T-helper 22 cell (primary cell): ENCODE measurements around the gene PRRG3.
"Not testable (repeated sequence)": the region's sequence is repeated elsewhere in the genome, so short reads cannot be mapped to it uniquely, and the experiment has no call there.

Source experiments
- DNase-seq: peaks from one replicate; pipeline ENCODE4 v3.0.0-alpha.2; 2020; ENCODE audit warnings: low read depth

Gene PRRG3

DNA sequence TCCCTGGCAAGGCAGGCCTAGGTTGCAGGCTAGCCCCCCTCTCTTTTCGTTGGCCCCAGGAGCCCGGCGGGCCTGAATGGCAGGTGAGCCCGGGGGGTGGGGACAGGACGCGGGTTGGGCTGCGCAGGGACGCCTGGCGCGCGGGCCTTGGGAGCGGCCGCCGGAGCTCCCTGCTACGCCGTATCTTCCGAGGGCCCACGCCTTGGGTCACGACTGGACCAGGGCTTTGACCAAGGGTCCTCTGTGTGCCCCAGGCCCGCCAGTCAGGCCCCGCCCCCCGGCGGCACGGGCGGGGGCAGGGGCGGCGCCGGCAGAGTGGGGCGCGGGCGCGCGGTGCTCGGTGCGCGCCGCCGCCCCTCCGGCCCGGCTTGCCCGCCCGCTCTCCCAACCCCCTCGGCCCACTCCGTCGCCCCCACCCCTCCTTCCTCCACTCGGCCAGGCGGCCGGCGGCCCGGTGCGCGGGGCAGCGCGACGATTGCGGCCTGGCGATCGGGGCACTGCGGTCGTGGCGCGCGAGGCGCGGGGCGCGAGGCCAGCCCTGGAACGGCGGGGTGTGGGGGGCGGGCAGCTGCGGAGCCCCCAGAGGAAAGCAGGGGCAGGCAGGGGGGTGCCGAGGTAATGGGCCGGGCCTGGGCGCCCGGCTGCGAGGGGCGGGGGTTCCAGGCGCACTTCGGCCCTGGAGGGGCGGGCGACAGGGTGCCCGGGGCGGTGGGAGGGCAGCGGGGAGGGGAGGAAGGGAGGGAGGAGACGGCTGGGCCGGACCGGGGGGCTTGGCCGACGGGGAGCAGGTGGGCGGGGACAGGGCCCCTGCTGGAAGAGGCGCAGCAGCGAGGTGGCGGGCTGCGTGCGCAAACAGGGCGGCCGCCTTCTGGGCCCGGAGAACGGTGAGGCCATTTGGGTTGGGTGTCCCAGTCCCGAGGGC, at the start of gene PRRG3:
Gene PRRG3 (plus strand): TSS at position 798 of the 922 bp plus-strand sequence. CDS start 3,357 bp downstream, outside the sequence.
- no peak for DNase-seq

GRCh38 chrX:151675121-151675746, 20.0 kb upstream of the PRRG3 start:
- no peak for DNase-seq

GRCh38 chrX:151676196-151676595, 19.1 kb upstream of the PRRG3 start:
- no peak for DNase-seq

- no peak for DNase-seq
These were observed 15.4 kb upstream of the PRRG3 start for GRCh38 chrX:151679798-151680402.

DNA sequence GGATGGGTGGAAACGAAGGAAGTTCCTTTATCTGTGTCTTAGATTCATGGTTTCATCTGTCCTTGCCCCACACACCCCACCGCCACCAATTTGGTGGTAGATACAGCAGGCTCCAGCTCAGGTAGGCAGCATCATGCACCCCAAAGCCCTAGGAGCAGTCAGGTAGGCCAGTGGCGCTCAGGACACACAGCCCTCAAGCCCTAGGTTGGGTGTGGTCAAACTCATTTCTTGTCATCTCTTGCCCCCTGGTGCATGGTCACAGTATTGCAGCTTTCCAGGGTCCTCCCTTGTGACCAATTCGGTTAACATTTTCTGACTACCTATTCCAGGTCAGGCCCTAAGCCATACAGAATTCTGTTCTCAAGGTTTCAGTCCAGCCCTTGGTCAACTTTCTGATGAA, 14.5 kb upstream of the PRRG3 start:
- DNase-seq: no peak

- DNase-seq: no peak
These were observed 7.6 kb upstream of the PRRG3 start for GRCh38 chrX:151687635-151688034.

DNA sequence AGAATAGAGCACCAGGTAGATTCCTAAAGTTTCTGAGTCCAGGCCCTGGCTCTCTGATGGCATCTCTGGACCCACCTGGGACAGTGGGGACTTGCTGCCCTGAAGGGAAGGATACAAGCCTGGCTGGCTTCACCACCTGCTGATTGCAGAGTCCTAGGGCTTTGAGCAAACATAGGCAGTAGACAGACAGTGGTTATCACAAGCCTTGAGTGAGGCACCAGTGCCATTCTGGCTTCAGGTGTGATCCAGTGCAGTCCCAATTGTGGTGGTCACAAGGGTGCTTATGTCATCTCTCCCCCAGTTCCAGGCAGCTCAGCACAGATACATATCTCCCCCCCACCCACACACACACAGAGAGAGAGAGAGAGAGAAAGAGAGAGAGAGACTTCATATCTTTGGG, 6.6 kb upstream of the PRRG3 start:
- DNase-seq: no peak

DNA sequence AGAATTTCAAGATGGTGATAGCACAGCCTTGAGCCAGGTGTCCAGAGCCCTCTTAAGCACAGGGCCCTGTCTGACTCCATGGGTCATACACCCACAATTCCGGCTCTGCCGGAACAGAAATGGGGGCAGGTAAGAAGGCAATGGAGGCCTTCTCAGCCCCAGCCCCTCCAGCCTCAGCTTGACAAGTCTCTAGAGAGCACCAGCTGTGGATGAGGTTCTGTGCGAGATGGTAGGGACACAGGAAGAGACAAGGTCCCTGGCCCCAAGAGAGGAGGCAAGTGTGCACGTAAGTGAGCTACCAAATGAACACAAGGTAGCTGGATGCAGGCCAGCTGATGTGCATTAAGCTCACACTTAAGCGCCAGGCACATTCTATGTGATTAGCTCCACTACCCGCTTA, 2.4 kb upstream of the PRRG3 start:
- no peak for DNase-seq

DNA sequence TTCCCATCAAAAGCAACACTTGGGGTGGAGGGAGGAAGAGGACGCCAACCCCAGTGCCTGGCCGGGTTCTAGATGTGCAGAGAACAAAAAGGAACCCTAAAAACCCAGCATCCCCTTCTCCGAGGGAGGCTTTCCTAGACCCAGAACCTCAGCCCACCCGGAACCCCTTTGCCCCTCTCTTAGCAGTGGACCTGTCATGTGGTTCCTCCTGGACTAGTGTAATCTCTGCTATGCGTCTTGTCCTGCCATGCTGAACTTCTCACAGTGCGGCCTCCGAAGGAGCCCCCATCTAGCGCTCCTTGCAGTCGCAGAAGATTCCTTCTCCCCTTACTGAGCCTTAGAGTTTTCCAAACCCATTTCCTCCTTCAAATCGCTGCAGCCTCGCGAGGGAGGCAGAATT, 1.1 kb upstream of the PRRG3 start:
- DNase-seq: no peak

- no peak for DNase-seq
These were observed 504 bp downstream of the PRRG3 start for GRCh38 chrX:151695583-151696340.

DNA sequence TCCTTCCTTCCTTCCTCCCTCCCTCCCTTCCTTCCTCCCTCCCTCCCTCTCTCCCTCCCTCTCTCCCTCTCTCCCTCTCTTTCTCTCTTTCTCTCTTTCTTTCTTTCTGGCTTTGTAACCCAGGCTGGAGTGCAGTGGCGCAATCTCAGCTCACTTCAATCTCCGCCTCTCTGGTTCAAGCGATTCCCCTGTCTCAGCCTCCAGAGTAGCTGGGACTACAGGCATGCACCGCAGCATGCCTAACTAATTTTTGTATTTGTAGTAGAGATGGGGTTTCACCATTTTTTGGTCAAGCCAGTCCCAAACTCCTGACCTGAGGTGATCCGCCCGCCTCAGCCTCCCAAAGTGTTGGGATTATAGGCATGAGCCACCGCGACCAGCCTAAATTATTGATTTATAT, 1.8 kb downstream of the PRRG3 start:
- DNase-seq: not testable (repeated sequence)

DNA sequence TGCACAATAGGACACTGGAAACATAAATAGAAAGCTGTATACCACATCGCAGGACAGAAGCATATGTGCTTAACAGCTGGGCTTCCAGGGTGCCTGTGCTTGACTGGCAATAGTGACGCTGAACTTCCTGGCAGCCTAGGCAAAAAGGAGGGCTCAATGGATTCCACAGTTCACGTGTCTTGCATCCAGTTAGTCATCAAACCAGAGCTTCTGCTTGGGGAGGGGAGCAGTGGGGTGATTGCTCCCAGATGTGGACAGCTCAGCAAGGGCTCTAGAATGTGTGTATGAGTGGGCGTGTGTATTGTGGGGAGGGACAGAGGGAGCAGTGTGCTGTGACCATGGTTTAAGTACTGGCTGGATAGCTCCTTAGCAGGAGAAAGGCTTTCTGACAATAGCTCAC, 2.3 kb downstream of the PRRG3 start:
- DNase-seq: no peak

- no peak for DNase-seq
These were observed 3.2 kb downstream of the PRRG3 start for GRCh38 chrX:151698485-151698884.

DNA sequence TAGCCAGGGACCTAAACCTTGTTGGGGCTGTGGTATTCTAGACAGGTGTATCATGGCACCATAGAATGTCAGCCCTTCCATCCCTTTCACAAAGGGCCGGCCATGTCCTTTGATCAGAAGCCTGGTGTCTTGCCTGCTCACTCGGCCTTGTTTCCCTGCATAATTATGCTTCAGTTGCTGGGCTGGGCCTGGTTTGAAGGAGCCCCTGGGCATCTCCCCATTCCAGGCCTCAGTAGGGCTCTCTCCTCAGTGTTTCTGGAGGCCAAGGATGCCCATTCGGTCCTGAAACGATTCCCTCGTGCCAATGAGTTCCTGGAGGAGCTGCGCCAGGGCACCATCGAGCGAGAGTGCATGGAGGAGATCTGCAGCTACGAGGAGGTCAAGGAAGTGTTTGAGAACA, 4.5 kb downstream of the PRRG3 start:
- DNase-seq: no peak

DNA sequence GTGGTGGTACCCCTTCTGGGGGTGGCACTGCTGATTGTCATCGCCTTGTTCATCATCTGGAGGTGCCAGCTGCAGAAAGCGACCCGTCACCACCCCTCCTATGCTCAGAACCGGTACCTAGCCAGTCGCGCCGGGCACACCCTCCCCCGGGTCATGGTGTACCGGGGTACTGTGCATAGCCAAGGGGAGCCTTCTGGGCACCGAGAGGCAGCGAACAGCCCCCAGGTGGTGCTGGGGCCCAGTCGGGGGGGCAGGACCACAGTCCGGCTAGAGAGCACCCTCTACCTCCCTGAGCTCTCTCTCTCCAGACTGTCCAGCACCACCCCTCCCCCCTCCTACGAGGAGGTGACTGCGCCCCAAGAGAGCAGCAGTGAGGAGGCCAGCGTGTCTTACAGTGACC, 5.3 kb downstream of the PRRG3 start:
- DNase-seq: no peak

DNA sequence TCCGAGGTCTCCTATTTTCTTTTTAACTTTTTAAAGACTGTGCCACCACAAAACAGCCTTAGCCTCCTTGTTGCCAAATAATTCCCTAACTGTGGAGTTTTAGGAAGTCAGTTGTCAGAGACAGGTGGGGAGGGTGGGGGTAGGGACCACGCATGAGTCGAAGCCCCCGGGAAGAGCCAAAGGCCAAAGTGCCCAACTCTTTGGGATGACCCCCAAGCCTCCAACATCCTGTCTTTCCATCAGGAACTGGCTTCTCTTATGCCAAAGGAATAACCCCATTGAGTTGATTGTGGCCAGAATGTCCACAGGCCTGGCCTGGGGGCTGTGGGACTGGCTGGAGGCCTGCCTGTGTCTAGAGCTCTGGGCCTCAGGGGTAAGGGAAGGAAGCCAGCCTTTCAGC, 5.8 kb downstream of the PRRG3 start:
- DNase-seq: no peak

DNA sequence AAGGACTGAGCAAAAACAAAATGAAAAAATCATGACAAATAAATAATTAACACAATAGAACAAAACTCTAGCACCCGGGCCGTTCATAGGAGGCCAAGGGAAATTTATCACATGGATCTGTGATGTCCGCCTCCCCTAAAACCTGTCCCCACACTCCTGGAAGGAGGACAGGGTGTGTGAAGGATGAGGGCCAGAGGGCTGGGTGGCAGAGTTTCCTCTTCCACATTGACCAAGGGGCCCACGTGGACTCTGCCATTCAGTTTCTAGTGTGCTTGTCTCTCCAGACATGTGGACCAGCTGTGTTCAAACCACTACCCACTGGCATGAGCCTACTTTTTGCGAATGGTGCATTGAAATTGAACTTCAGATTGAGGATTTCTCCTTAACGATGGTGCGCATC, 6.3 kb downstream of the PRRG3 start:
- DNase-seq: no peak

DNA sequence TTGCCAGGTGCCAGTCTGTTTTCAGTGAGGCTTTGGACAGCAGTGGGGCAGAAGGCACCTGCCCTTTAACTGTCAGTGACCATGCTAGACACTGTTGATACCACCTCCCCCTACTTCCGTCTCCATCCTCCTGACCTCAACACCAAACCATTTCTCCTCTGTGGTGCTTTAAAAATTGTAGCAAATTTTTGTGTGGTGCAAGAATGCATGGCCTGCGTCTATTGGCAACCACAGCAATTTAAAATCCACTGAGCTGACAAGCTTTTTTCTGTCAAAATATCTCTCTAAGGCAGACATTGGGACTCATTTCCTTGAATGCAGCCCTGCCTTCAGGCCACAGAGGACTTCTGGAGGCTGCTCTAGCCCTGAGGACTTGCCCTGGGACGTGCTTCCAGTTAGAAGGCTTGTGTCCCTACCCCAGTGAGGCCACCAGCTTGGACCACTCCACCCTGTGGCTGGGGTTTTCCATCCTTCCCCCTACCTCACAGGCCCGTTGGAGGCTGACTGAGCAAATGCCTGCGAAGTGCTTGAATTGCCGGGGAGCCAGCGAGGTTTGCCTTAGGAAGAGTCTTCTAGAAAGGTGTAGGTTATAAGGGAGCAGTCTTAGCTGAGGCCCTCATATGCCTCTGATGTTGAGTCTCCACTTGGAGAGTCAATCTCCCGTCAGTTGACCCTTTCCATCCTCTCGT, 6.9 kb downstream of the PRRG3 start:
- DNase-seq: no peak

- no peak for DNase-seq
These were observed 7.6 kb downstream of the PRRG3 start for GRCh38 chrX:151702741-151703340.

- no peak for DNase-seq
These were observed 8.2 kb downstream of the PRRG3 start for GRCh38 chrX:151703487-151703886.

DNA sequence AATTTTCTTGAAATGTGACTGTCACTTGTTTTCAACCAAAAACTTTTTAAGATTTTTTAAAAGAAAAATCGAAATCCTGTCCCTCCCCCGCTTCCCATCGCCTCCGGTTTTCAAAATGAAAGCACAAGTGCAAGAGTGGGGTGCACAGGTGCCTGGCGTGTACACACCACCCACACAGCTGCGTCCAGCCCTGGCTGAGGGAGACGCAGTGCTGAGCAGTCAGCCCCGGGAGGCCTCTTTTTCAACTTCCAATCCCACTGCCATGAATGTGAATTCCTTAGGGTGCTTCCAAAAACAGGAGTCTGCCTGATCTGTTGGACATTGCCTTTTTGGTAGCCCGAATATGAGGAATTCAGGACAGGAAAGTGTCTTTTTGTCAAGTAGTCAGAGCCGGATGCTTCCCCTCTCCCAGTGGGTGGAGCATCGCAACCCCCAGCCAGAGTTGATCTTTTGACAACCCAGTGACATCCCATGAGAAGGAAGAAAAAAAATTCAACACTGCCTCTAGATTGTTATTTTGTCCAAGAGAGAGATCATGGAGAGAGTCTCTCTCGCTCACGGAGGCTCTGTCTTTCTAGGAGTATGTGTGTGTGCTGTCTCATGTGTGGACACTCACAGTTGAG, 8.9 kb downstream of the PRRG3 start:
- DNase-seq: no peak
